ENCODE results near the gene CHST15. TPM values are rescaled to one million over a fixed set of nuclear protein-coding genes. Genes with fewer than 3 reads are reported as not detected.

CHST15 gene
- total and polyA plus RNA-seq, 2 donors, result 7.7 to 12.4 TPM

DNA sequence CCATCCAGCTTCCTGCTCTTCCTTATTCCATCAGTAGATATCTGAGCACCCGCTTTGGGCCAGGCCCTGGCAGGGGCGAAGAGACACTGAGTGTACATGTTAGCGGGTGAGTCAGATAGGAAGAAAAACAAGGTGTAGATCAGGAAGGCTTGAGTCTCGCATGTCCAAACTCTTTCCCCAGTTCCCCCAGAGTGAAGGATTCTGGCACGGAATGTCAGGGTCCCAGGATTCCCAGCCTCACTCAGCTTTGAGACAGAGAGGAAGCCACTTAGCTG, 24.1 kb upstream of the CHST15 start:
- H3K27ac ChIP-seq (ENCODE audit: low read depth in 1 of 2, low read length in 1 of 2), result no peak overlapping the region
- WGBS, result 98% methylated on average over 5 of the region's 5 CpGs
- no peak overlapping the region for H3K4me3 ChIP-seq (ENCODE audit: low read length in 2 of 2)
- H3K27me3 ChIP-seq (ENCODE audit: control insufficient read depth in 2 of 2, insufficient read depth in 1 of 2, low read length in 1 of 2), result peaks cover 0 to 11% of the 10 kb centered on the region in 2 donors
- H3K4me1 ChIP-seq (ENCODE audit: control insufficient read depth in 2 of 2, insufficient read depth in 2 of 2, low read length in 2 of 2), result peaks cover 0 to 10% of the 10 kb centered on the region in 2 donors
- H3K9me3 ChIP-seq (ENCODE audit: control insufficient read depth in 2 of 2, insufficient read depth in 1 of 2, low read length in 1 of 2), result no peaks in the 10 kb centered on the region
- no peak for DNase-seq (ENCODE audit: low read depth in 6 of 9, low spot score in 9 of 9)
- H3K36me3 ChIP-seq (ENCODE audit: control insufficient read depth in 2 of 2, insufficient read depth in 2 of 2, low read length in 1 of 2), result no peaks in the 10 kb centered on the region

DNA sequence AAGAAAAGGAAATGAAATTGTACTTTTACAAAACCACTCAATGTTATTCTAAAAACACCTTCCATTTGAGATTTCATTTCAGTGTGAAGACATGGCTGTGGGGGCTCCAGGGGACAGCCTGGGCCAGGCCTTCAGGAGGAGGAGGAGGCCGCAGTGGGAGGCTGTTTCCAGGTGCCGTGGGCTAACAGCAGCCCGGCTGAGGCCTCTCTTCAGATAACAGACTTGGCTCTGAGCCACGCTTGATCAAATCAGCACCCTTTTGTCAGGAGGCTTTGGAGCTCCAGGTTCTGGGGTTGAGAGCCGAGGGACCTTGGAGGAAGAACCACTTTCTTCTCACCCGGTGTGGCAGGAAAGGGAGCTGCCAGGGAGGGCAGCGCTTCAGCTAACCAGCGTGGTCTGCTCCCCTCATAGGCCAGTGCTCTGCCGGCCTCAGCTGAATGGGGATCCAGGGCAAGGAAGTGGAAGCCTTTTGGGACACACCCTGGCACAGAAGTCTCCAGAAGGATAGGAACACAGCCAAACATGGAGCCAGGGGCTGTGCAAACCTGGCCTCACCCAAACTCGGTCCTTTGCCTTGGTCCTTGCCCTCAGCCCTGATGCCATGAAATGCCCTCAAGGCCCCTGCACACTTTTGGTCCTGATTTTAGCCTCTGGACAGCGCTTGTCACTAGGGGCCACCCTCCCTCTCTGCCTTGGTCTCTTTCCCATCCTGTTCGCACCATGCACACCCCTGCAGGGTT, 23.5 kb upstream of the CHST15 start:
- no peak for DNase-seq (ENCODE audit: low read depth in 6 of 9, low spot score in 9 of 9)
- Histone ChIP-seq H3K36me3 (ENCODE audit: control insufficient read depth in 2 of 2, insufficient read depth in 2 of 2, low read length in 1 of 2) (no peaks in the 10 kb centered on the region), H3K4me3 (ENCODE audit: low read length in 2 of 2) (no peak overlapping the region), H3K9me3 (ENCODE audit: control insufficient read depth in 2 of 2, insufficient read depth in 1 of 2, low read length in 1 of 2) (no peaks in the 10 kb centered on the region), H3K27ac (ENCODE audit: low read depth in 1 of 2, low read length in 1 of 2) (no peak overlapping the region), H3K27me3 (ENCODE audit: control insufficient read depth in 2 of 2, insufficient read depth in 1 of 2, low read length in 1 of 2) (peaks cover 0 to 16% of the 10 kb centered on the region in 2 donors), H3K4me1 (ENCODE audit: control insufficient read depth in 2 of 2, insufficient read depth in 2 of 2, low read length in 2 of 2) (peaks cover 0 to 10% of the 10 kb centered on the region in 2 donors)
- WGBS, result 49% methylated on average over 12 of the region's 12 CpGs

DNA sequence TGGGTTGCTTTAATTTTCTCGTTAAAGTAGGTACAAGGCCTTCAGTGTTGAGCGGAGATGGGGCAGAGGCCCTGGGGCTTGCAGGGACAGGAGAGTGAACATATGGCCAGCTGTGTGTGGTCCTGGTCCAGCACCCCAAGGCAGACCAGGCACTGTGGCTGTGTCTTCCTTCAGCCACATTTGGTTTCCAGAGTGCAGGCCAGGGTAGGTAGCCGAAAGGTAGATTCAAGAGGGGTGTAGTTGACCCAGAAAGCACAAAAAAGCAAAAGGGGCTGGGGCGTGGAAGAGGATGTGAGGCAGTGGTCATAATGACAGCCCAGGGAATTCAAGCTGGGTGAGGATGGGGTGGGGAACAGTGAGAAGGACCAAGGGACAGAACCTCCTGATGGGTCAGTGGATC, 21.3 kb upstream of the CHST15 start:
- H3K36me3 ChIP-seq (ENCODE audit: control insufficient read depth in 2 of 2, insufficient read depth in 2 of 2, low read length in 1 of 2), result no peaks in the 10 kb centered on the region
- WGBS, result 98% methylated on average over 4 of the region's 4 CpGs
- peaks cover 0 to 4% of the 10 kb centered on the region in 2 donors for H3K4me1 ChIP-seq (ENCODE audit: control insufficient read depth in 2 of 2, insufficient read depth in 2 of 2, low read length in 2 of 2)
- H3K9me3 ChIP-seq (ENCODE audit: control insufficient read depth in 2 of 2, insufficient read depth in 1 of 2, low read length in 1 of 2), result no peaks in the 10 kb centered on the region
- peaks cover 0 to 21% of the 10 kb centered on the region in 2 donors for H3K27me3 ChIP-seq (ENCODE audit: control insufficient read depth in 2 of 2, insufficient read depth in 1 of 2, low read length in 1 of 2)
- no peak overlapping the region for H3K27ac ChIP-seq (ENCODE audit: low read depth in 1 of 2, low read length in 1 of 2)
- H3K4me3 ChIP-seq (ENCODE audit: low read length in 2 of 2), result no peak overlapping the region
- no peak for DNase-seq (ENCODE audit: low read depth in 6 of 9, low spot score in 9 of 9)

DNA sequence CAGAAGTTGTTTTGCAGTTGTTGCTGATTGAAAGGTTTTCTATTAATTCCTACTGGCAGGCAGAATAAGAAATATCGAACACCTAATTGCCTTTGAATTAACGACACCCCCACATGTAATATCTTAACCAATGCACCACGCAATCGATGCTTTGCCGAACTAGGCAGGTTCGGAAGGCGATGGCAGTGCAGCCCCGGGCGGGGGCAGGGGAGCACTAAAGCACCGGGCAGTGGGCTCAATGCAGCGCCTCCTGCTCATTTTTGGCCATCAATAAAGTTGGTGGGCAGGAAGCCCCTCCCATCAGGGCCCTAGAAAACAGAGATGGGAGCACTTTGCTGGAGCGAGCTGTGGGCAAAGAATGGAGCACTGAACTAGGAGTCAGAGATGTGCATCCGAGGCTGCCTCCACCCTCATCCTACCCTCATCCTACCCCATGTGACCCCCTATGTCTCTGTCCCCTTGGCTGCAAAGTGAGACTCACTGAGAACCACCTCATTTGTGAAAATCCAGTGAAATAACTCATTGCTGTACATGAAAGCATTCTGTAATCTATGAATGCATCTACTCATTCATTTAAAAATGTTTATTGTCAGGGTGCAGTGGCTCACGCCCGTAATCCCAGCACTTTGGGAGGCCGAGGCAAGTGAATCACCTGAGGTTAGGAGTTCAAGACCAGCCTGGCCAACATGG, 19.6 kb upstream of the CHST15 start:
- DNase-seq (ENCODE audit: low read depth in 6 of 9, low spot score in 9 of 9), result no peak
- Histone ChIP-seq H3K27ac (ENCODE audit: low read depth in 1 of 2, low read length in 1 of 2) (no peak overlapping the region), H3K4me1 (ENCODE audit: control insufficient read depth in 2 of 2, insufficient read depth in 2 of 2, low read length in 2 of 2) (no peaks in the 10 kb centered on the region), H3K4me3 (ENCODE audit: low read length in 2 of 2) (no peak overlapping the region), H3K27me3 (ENCODE audit: control insufficient read depth in 2 of 2, insufficient read depth in 1 of 2, low read length in 1 of 2) (peaks cover 2 to 20% of the 10 kb centered on the region in 2 donors), H3K9me3 (ENCODE audit: control insufficient read depth in 2 of 2, insufficient read depth in 1 of 2, low read length in 1 of 2) (no peaks in the 10 kb centered on the region), H3K36me3 (ENCODE audit: control insufficient read depth in 2 of 2, insufficient read depth in 2 of 2, low read length in 1 of 2) (no peaks in the 10 kb centered on the region)
- 94% methylated on average over 16 of the region's 16 CpGs for WGBS

DNA sequence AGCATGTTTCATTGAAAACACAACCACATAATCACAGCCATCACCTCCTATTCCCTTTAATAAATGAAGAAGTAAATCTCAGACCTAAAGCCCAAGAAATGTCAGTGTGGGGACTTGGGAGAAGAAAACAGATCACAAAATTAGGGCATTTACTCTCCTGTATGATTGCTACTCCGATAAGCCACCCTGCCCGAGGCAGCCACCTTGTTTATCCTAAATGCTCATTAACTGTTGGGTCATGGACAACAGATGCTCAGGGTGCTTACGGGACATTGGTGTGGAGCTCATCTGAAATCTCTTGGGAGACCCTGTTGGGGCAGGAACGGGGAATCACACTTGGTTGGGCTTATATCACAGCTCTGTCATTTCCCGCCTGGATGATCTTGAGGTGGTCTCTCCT, 17.5 kb upstream of the CHST15 start:
- DNase-seq (ENCODE audit: low read depth in 6 of 9, low spot score in 9 of 9), result no peak
- 96% methylated on average over 5 of the region's 5 CpGs for WGBS
- Histone ChIP-seq H3K4me1 (ENCODE audit: control insufficient read depth in 2 of 2, insufficient read depth in 2 of 2, low read length in 2 of 2) (no peaks in the 10 kb centered on the region), H3K36me3 (ENCODE audit: control insufficient read depth in 2 of 2, insufficient read depth in 2 of 2, low read length in 1 of 2) (no peaks in the 10 kb centered on the region), H3K4me3 (ENCODE audit: low read length in 2 of 2) (no peak overlapping the region), H3K27me3 (ENCODE audit: control insufficient read depth in 2 of 2, insufficient read depth in 1 of 2, low read length in 1 of 2) (peaks cover 2 to 24% of the 10 kb centered on the region in 2 donors), H3K9me3 (ENCODE audit: control insufficient read depth in 2 of 2, insufficient read depth in 1 of 2, low read length in 1 of 2) (no peaks in the 10 kb centered on the region), H3K27ac (ENCODE audit: low read depth in 1 of 2, low read length in 1 of 2) (no peak overlapping the region)

DNA sequence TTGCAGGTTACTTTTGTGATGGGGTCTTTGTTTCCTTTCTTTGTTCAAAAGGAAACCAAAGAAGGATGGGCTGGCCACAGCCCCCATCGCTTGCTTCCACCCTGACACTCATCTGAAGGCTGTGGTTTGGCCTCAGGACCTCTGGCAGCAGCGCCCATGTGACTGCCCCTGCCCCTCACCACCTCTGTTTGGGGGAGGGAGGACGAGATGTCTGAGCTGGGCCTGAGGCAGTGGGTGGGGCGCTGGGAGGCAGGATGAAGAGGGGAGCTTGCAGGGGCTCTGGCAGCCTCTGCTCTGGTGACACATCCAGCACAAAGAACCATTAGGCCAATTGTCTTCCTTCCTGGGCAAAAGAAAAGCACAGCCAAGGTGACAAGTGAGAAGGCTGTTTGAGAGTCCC, 15.9 kb upstream of the CHST15 start:
- Histone ChIP-seq H3K4me3 (ENCODE audit: low read length in 2 of 2) (no peak overlapping the region), H3K27me3 (ENCODE audit: control insufficient read depth in 2 of 2, insufficient read depth in 1 of 2, low read length in 1 of 2) (peaks cover 2 to 28% of the 10 kb centered on the region in 2 donors), H3K4me1 (ENCODE audit: control insufficient read depth in 2 of 2, insufficient read depth in 2 of 2, low read length in 2 of 2) (no peaks in the 10 kb centered on the region), H3K36me3 (ENCODE audit: control insufficient read depth in 2 of 2, insufficient read depth in 2 of 2, low read length in 1 of 2) (no peaks in the 10 kb centered on the region), H3K27ac (ENCODE audit: low read depth in 1 of 2, low read length in 1 of 2) (no peak overlapping the region), H3K9me3 (ENCODE audit: control insufficient read depth in 2 of 2, insufficient read depth in 1 of 2, low read length in 1 of 2) (no peaks in the 10 kb centered on the region)
- 6% methylated on average over 4 of the region's 4 CpGs for WGBS
- no peak for DNase-seq (ENCODE audit: low read depth in 6 of 9, low spot score in 9 of 9)

DNA sequence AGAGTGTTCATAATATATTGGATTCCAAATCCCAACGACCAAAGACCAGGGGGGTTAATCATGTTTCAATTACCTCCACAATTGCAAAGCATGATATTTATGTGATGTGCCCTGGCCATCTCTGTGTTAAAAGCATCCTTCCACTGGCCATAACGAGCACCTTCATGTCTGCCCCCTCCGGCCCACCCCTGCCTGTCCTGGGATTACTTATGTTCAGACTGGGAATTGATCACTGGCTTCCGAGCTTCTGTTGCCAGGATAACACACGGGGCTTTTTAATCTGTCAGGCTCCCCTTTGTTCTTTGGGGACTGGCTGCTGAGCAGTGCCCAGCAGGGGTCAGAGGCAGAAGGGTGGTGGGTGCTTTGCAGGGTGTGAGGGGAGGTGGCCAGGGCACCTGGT, 13.7 kb upstream of the CHST15 start:
- H3K27me3 ChIP-seq (ENCODE audit: control insufficient read depth in 2 of 2, insufficient read depth in 1 of 2, low read length in 1 of 2), result peaks cover 2 to 26% of the 10 kb centered on the region in 2 donors
- no peak overlapping the region for H3K4me3 ChIP-seq (ENCODE audit: low read length in 2 of 2)
- H3K27ac ChIP-seq (ENCODE audit: low read depth in 1 of 2, low read length in 1 of 2), result no peak overlapping the region
- H3K4me1 ChIP-seq (ENCODE audit: control insufficient read depth in 2 of 2, insufficient read depth in 2 of 2, low read length in 2 of 2), result no peaks in the 10 kb centered on the region
- peaks cover 0 to 6% of the 10 kb centered on the region in 2 donors for H3K9me3 ChIP-seq (ENCODE audit: control insufficient read depth in 2 of 2, insufficient read depth in 1 of 2, low read length in 1 of 2)
- WGBS, result 90% methylated on average over 5 of the region's 5 CpGs
- DNase-seq (ENCODE audit: low read depth in 6 of 9, low spot score in 9 of 9), result no peak
- no peaks in the 10 kb centered on the region for H3K36me3 ChIP-seq (ENCODE audit: control insufficient read depth in 2 of 2, insufficient read depth in 2 of 2, low read length in 1 of 2)

DNA sequence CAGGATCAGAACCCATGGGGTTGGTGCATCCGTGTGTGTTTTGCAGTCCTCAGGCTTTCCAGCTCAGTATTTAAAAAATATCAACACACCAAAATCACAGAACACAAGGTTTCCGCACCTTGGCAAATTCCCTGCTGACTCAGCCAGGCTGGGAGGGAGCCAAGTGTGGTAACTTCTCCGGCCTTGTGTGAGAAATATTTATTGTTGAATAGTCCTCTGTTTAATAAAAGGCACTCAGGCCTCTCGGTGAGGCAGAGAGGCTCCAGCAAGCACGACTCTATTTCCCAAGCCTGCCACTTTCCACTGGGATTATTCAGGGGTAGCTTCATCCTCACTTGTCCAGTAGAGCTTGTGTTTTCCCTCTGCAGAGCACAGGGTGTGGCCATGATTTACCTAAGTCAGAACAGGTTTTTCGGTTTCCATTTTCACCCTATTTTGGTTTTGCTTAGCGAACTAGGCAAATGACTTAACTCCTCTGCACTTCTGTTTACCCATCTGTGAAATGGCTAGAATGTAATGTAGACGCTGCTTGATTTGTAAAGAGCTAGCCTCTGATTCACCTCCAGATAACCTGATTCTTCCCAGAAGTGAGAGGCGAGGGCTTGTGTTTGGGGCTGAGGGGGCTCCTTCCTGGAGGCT, 13.0 kb upstream of the CHST15 start:
- Histone ChIP-seq H3K36me3 (ENCODE audit: control insufficient read depth in 2 of 2, insufficient read depth in 2 of 2, low read length in 1 of 2) (no peaks in the 10 kb centered on the region), H3K4me1 (ENCODE audit: control insufficient read depth in 2 of 2, insufficient read depth in 2 of 2, low read length in 2 of 2) (no peaks in the 10 kb centered on the region), H3K9me3 (ENCODE audit: control insufficient read depth in 2 of 2, insufficient read depth in 1 of 2, low read length in 1 of 2) (peaks cover 0 to 6% of the 10 kb centered on the region in 2 donors), H3K27me3 (ENCODE audit: control insufficient read depth in 2 of 2, insufficient read depth in 1 of 2, low read length in 1 of 2) (peaks cover 2 to 25% of the 10 kb centered on the region in 2 donors), H3K27ac (ENCODE audit: low read depth in 1 of 2, low read length in 1 of 2) (peak overlapping the region in 1 of 2 donors; percentile 52), H3K4me3 (ENCODE audit: low read length in 2 of 2) (no peak overlapping the region)
- DNase-seq (ENCODE audit: low read depth in 6 of 9, low spot score in 9 of 9), result no peak
- WGBS, result 63% methylated on average over 9 of the region's 9 CpGs

DNA sequence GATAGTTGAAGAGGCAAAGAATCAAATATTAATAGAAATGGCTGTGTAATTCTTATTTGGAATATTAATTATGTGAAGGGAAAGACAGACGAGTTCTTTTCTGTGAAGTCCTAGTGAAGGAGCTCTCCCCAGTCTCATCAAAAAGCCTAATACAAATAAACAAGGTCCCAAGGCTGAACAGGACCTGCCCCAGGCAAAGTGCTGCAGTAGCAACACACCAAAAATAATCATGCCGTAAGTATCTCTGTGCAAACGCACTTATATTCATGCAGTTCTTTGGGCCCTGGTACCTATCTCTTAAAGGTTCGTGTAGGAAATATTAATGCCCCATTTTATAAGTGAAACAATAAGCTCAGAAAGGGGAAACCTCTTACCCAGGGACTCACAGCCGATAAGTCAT, 12.2 kb upstream of the CHST15 start:
- DNase-seq (ENCODE audit: low read depth in 6 of 9, low spot score in 9 of 9), result no peak
- Histone ChIP-seq H3K27me3 (ENCODE audit: control insufficient read depth in 2 of 2, insufficient read depth in 1 of 2, low read length in 1 of 2) (peaks cover 2 to 23% of the 10 kb centered on the region in 2 donors), H3K4me3 (ENCODE audit: low read length in 2 of 2) (no peak overlapping the region), H3K4me1 (ENCODE audit: control insufficient read depth in 2 of 2, insufficient read depth in 2 of 2, low read length in 2 of 2) (no peaks in the 10 kb centered on the region), H3K9me3 (ENCODE audit: control insufficient read depth in 2 of 2, insufficient read depth in 1 of 2, low read length in 1 of 2) (peaks cover 0 to 6% of the 10 kb centered on the region in 2 donors), H3K27ac (ENCODE audit: low read depth in 1 of 2, low read length in 1 of 2) (no peak overlapping the region), H3K36me3 (ENCODE audit: control insufficient read depth in 2 of 2, insufficient read depth in 2 of 2, low read length in 1 of 2) (no peaks in the 10 kb centered on the region)
- 89% methylated on average over 5 of the region's 5 CpGs for WGBS

Measured in thymus (tissue), 11 donors.